HepG2 (cell line): ENCODE measurements around the gene TRAPPC4. TPM values are rescaled to one million over a fixed set of nuclear protein-coding genes. Genes with fewer than 3 reads are reported as not detected.

Experiments
- ARID2 ChIP-seq: sonication (generic); formaldehyde crosslinking; IDR thresholded peaks from 2 replicates; pipeline ENCODE4 v1.8.1; 2022; ENCODE audit warnings: mild to moderate bottlenecking, missing genetic modification reagents, borderline replicate concordance
- ARNT ChIP-seq: fragments of 450-650 bp; IDR thresholded peaks from 2 replicates; pipeline ENCODE4 v1.6.1; 2017
- DPF2 ChIP-seq: sonication (generic); formaldehyde crosslinking; IDR thresholded peaks from 2 replicates; pipeline ENCODE4 v1.4.0; 2020; ENCODE audit warnings: mild to moderate bottlenecking, low read depth, missing genetic modification reagents, borderline replicate concordance
- TOE1 ChIP-seq: sonication (generic); formaldehyde crosslinking; IDR thresholded peaks from 2 replicates; pipeline ENCODE4 v1.4.0; 2020; ENCODE audit warnings: mild to moderate bottlenecking, missing genetic modification reagents
- U2AF1 ChIP-seq: fragments of 200-400 bp; formaldehyde crosslinking; optimal IDR thresholded peaks from 2 replicates; pipeline ENCODE3; 2017; ENCODE audit warnings: mild to moderate bottlenecking, low read depth, low read length
- ZEB1 ChIP-seq: IDR thresholded peaks from 2 replicates; pipeline ENCODE4 v1.6.1; 2012; ENCODE audit warnings: mild to moderate bottlenecking, low read depth, inconsistent platforms; ENCODE audit not compliant: insufficient replicate concordance
- ZFX ChIP-seq: sonication (generic); formaldehyde crosslinking; IDR thresholded peaks from 2 replicates; pipeline ENCODE4 v1.4.0; 2020; ENCODE audit warnings: mild to moderate bottlenecking, low read depth, missing genetic modification reagents, moderate library complexity
- ZNF333 ChIP-seq: sonication (generic); formaldehyde crosslinking; IDR thresholded peaks from 2 replicates; pipeline ENCODE4 v1.4.0; 2020; ENCODE audit warnings: mild to moderate bottlenecking, missing genetic modification reagents, borderline replicate concordance
- ZNF350 ChIP-seq: sonication (generic); formaldehyde crosslinking; IDR thresholded peaks from 2 replicates; pipeline ENCODE4 v1.4.0; 2020; ENCODE audit warnings: mild to moderate bottlenecking, low read depth, missing genetic modification reagents, borderline replicate concordance
- polyA plus RNA-seq, 8 experiments: library from polyadenylated mRNA; depleted of rRNA in 3 of 8; stranded (reverse) in 7 of 8; unstranded in 1 of 8; fragments of >200 nt; fragmentation: Illumina TruSeq in 4 of 8; extraction: Trizol in 4 of 8; gene quantifications; 2 replicates each; pipeline versions ENCODE4 v1.2.1 to v1.2.3, GENCODE V29; 2011 to 2016; ENCODE audit warnings: low read depth in 4 of 8, missing spikeins in 1 of 8, mixed read lengths in 1 of 8; ENCODE audit not compliant: insufficient read depth in 1 of 8
- total RNA-seq, 5 experiments: library from RNA; depleted of rRNA; stranded (reverse); fragments of >200 nt; fragmentation: Illumina TruSeq; extraction: Trizol; gene quantifications; 2 replicates each; pipeline ENCODE4 v1.2.3, GENCODE V29; 2016; ENCODE audit warnings: low read depth in 1 of 5
- TF ChIP-seq, protein P1 (sequence below): sonication (generic); formaldehyde crosslinking; IDR thresholded peaks from 2 replicates; pipeline ENCODE4 v1.9.0; 2021; ENCODE audit warnings: missing genetic modification reagents, mild to moderate bottlenecking, borderline replicate concordance
- TF ChIP-seq, protein P2 (sequence below): sonication (generic); formaldehyde crosslinking; IDR thresholded peaks from 2 replicates; pipeline ENCODE4 v1.4.0; 2020; ENCODE audit warnings: missing genetic modification reagents
- TF ChIP-seq, protein P3 (sequence below): sonication (generic); formaldehyde crosslinking; IDR thresholded peaks from 2 replicates; pipeline ENCODE4 v1.4.0; 2020; ENCODE audit warnings: missing genetic modification reagents
- TF ChIP-seq, protein P4 (sequence below): sonication (generic); formaldehyde crosslinking; IDR thresholded peaks from 2 replicates; pipeline ENCODE4 v1.9.0; 2021; ENCODE audit warnings: missing genetic modification reagents, mild to moderate bottlenecking, borderline replicate concordance
- TF ChIP-seq, protein P5 (sequence below): sonication (generic); formaldehyde crosslinking; IDR thresholded peaks from 2 replicates; pipeline ENCODE4 v1.4.0; 2020; ENCODE audit warnings: mild to moderate bottlenecking, low read depth, missing genetic modification reagents
- TF ChIP-seq, protein P6 (sequence below): IDR thresholded peaks from 2 replicates; pipeline ENCODE4 v1.6.1; 2012; ENCODE audit warnings: inconsistent platforms

TRAPPC4 gene
- total and polyA plus RNA-seq, 2 of the 13 experiments (the other 11 are each of a cell fraction or from before 2014, with no cell fraction given): 97.4 to 140 TPM

DNA sequence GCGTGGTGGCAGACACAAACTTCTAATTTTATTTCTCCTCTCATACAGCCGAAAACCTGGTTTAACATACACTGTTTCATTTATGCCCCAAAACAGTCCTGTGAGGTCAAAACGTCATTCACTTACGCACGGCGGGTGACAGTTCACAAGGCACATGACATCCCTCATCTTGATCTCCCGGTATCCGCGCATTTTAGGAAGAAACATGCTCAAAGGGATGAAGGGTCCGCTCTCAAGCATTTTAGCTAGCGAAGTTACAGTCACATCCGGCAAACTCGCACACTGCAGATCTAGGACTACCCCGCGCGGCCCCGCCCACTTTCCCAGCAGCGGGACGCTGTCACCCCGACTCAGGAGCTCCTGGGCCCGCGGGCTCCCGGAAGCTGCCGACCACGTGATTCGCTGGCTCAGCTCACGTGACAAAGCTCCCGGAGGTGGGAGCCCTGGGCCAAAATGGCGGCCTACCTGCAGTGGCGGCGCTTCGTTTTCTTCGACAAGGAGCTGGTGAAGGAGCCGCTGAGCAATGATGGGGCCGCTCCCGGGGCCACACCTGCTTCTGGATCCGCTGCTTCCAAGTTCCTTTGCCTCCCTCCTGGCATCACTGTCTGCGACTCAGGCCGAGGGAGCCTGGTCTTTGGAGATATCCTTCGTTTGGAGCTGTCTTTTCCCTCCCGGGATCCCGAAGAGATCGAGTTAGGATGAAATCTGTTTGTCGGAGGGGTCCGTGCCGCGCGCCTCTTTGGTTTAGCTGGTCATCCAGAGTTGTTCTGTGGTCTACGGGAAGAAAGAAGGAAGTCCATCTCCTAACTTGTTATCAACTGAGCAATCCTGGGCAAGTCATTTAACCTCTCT is 49.0 kb downstream of the TRAPPC4 start, which contains the start of gene VPS11 (continued):
- TF ChIP-seq, protein P1, sequence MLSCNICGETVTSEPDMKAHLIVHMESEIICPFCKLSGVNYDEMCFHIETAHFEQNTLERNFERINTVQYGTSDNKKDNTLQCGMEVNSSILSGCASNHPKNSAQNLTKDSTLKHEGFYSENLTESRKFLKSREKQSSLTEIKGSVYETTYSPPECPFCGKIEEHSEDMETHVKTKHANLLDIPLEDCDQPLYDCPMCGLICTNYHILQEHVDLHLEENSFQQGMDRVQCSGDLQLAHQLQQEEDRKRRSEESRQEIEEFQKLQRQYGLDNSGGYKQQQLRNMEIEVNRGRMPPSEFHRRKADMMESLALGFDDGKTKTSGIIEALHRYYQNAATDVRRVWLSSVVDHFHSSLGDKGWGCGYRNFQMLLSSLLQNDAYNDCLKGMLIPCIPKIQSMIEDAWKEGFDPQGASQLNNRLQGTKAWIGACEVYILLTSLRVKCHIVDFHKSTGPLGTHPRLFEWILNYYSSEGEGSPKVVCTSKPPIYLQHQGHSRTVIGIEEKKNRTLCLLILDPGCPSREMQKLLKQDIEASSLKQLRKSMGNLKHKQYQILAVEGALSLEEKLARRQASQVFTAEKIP (CRISPR knock-in tag): no peak
- TF ChIP-seq, protein P2, sequence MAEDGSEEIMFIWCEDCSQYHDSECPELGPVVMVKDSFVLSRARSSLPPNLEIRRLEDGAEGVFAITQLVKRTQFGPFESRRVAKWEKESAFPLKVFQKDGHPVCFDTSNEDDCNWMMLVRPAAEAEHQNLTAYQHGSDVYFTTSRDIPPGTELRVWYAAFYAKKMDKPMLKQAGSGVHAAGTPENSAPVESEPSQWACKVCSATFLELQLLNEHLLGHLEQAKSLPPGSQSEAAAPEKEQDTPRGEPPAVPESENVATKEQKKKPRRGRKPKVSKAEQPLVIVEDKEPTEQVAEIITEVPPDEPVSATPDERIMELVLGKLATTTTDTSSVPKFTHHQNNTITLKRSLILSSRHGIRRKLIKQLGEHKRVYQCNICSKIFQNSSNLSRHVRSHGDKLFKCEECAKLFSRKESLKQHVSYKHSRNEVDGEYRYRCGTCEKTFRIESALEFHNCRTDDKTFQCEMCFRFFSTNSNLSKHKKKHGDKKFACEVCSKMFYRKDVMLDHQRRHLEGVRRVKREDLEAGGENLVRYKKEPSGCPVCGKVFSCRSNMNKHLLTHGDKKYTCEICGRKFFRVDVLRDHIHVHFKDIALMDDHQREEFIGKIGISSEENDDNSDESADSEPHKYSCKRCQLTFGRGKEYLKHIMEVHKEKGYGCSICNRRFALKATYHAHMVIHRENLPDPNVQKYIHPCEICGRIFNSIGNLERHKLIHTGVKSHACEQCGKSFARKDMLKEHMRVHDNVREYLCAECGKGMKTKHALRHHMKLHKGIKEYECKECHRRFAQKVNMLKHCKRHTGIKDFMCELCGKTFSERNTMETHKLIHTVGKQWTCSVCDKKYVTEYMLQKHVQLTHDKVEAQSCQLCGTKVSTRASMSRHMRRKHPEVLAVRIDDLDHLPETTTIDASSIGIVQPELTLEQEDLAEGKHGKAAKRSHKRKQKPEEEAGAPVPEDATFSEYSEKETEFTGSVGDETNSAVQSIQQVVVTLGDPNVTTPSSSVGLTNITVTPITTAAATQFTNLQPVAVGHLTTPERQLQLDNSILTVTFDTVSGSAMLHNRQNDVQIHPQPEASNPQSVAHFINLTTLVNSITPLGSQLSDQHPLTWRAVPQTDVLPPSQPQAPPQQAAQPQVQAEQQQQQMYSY (CRISPR knock-in tag): no peak
- TF ChIP-seq ARNT (no peak), U2AF1 (no peak), ZEB1 (peak; percentile 42), ZNF333 (0 out of 2 replicates have a peak, but pooled peaks have one; percentile 69), ZFX (CRISPR knock-in tag) (peak; percentile 69; the same call in 1 of the 2 replicates), ZNF350 (peak; percentile 83; the same call in 1 of the 2 replicates), TOE1 (CRISPR knock-in tag) (no peak; the same call in 1 of the 2 replicates), ARID2 (peak; percentile 65; the same call in 1 of the 2 replicates), DPF2 (CRISPR knock-in tag) (no peak)
- TF ChIP-seq, protein P3, sequence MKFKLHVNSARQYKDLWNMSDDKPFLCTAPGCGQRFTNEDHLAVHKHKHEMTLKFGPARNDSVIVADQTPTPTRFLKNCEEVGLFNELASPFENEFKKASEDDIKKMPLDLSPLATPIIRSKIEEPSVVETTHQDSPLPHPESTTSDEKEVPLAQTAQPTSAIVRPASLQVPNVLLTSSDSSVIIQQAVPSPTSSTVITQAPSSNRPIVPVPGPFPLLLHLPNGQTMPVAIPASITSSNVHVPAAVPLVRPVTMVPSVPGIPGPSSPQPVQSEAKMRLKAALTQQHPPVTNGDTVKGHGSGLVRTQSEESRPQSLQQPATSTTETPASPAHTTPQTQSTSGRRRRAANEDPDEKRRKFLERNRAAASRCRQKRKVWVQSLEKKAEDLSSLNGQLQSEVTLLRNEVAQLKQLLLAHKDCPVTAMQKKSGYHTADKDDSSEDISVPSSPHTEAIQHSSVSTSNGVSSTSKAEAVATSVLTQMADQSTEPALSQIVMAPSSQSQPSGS: peak; percentile 78; the same call in 1 of the 2 replicates
- TF ChIP-seq, protein P4, sequence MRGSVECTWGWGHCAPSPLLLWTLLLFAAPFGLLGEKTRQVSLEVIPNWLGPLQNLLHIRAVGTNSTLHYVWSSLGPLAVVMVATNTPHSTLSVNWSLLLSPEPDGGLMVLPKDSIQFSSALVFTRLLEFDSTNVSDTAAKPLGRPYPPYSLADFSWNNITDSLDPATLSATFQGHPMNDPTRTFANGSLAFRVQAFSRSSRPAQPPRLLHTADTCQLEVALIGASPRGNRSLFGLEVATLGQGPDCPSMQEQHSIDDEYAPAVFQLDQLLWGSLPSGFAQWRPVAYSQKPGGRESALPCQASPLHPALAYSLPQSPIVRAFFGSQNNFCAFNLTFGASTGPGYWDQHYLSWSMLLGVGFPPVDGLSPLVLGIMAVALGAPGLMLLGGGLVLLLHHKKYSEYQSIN (CRISPR knock-in tag): no peak
- TF ChIP-seq, protein P5, sequence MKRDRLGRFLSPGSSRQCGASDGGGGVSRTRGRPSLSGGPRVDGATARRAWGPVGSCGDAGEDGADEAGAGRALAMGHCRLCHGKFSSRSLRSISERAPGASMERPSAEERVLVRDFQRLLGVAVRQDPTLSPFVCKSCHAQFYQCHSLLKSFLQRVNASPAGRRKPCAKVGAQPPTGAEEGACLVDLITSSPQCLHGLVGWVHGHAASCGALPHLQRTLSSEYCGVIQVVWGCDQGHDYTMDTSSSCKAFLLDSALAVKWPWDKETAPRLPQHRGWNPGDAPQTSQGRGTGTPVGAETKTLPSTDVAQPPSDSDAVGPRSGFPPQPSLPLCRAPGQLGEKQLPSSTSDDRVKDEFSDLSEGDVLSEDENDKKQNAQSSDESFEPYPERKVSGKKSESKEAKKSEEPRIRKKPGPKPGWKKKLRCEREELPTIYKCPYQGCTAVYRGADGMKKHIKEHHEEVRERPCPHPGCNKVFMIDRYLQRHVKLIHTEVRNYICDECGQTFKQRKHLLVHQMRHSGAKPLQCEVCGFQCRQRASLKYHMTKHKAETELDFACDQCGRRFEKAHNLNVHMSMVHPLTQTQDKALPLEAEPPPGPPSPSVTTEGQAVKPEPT: 0 out of 2 replicates have a peak, but pooled peaks have one; percentile 34
- TF ChIP-seq, protein P6, sequence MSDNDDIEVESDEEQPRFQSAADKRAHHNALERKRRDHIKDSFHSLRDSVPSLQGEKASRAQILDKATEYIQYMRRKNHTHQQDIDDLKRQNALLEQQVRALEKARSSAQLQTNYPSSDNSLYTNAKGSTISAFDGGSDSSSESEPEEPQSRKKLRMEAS: peak; percentile 78
